ENCODE results near the gene DNAJB8. TPM values are rescaled to one million over a fixed set of nuclear protein-coding genes. Genes with fewer than 3 reads are reported as not detected.
A peak's percentile ranks its signal among the peaks of the same experiment; 100 is the strongest.

Gene DNAJB8
- total RNA-seq, 1 experiment from 2014 or later = not detected

GRCh38 chr3:128486681-128487537 lies 20.2 kb upstream of the DNAJB8 start:
- ATAC-seq = no peak
- CTCF ChIA-PET = no interaction called here

GRCh38 chr3:128486205-128486628 lies 19.5 kb upstream of the DNAJB8 start:
- no peak overlapping the region for H2AFZ ChIP-seq (ENCODE audit: low read length)
- no peaks in the 10 kb centered on the region for H3K9me2 ChIP-seq (replicated peaks; ENCODE audit: low read length)
- TF ChIP-seq CTCF (conservative IDR thresholded peaks at IDR 0.05; ENCODE audit: low read depth, low read length) = no peak
- no peak for TF ChIP-seq EZH2phosphoT487 (IDR thresholded peaks at IDR 0.05; ENCODE audit: borderline replicate concordance, low read length)
- no peak for TF ChIP-seq EZH2 (IDR thresholded peaks at IDR 0.05; ENCODE audit: low read length, unreplicated experiment)
- peaks cover under 1% of the 10 kb centered on the region; the same call in 1 of the 2 replicates for H3K36me3 ChIP-seq (ENCODE audit: low read depth, low read length)
- H3K27me3 ChIP-seq (ENCODE audit: low read length) = no peaks in the 10 kb centered on the region
- H3K4me1 ChIP-seq (ENCODE audit: insufficient read depth, low read length) = peaks cover 43% of the 10 kb centered on the region
- no peak for ATAC-seq
- intact Hi-C loops (cut with micrococcal nuclease) = no loop called here
- no TSS peak for BruUV-seq (replicated peaks)
- ChIA-PET POLR2A (ENCODE audit: unreplicated experiment) (no interaction called here), CTCF (no interaction called here)
- no peaks in the 10 kb centered on the region; the same call in 1 of the 2 replicates for H4K20me1 ChIP-seq (ENCODE audit: low read length)
- no peak for DNase-seq
- H3K4me3 ChIP-seq (ENCODE audit: low read length) = peak overlapping the region; percentile 93
- H3K4me2 ChIP-seq (ENCODE audit: low read length) = peak overlapping the region; percentile 92
- H3K79me2 ChIP-seq (ENCODE audit: low read length) = peaks cover 85% of the 10 kb centered on the region
- no peak overlapping the region for H3K27ac ChIP-seq (ENCODE audit: low read length)
- peak overlapping the region; percentile 74 for H3K9ac ChIP-seq (ENCODE audit: low read length)
- no peaks in the 10 kb centered on the region for H3K9me3 ChIP-seq (ENCODE audit: low read length)
- H3F3A ChIP-seq (ENCODE audit: low read length, unreplicated experiment) = peaks cover 6% of the 10 kb centered on the region

More at GRCh38 chr3:128486681-128487537, 20.2 kb upstream of the DNAJB8 start:
- peaks cover 91% of the 10 kb centered on the region for H3K79me2 ChIP-seq (ENCODE audit: low read length)
- H2AFZ ChIP-seq (ENCODE audit: low read length) = 0 out of 2 replicates have a peak overlapping the region, but pooled peaks have one; percentile 30
- TF ChIP-seq CTCF (conservative IDR thresholded peaks at IDR 0.05; ENCODE audit: low read depth, low read length) (no peak), EZH2phosphoT487 (IDR thresholded peaks at IDR 0.05; ENCODE audit: borderline replicate concordance, low read length) (no peak), EZH2 (IDR thresholded peaks at IDR 0.05; ENCODE audit: low read length, unreplicated experiment) (no peak)
- no peak overlapping the region for H3K27ac ChIP-seq (ENCODE audit: low read length)
- intact Hi-C loops (cut with micrococcal nuclease) = no loop called here
- POLR2A ChIA-PET (ENCODE audit: unreplicated experiment) = no interaction called here
- no peaks in the 10 kb centered on the region for H3K9me3 ChIP-seq (ENCODE audit: low read length)
- H3K36me3 ChIP-seq (ENCODE audit: low read depth, low read length) = no peaks in the 10 kb centered on the region
- H4K20me1 ChIP-seq (ENCODE audit: low read length) = no peaks in the 10 kb centered on the region; the same call in 1 of the 2 replicates
- H3K27me3 ChIP-seq (ENCODE audit: low read length) = no peaks in the 10 kb centered on the region
- peak overlapping the region; percentile 74 for H3K9ac ChIP-seq (ENCODE audit: low read length)
- peak overlapping the region; percentile 92 for H3K4me2 ChIP-seq (ENCODE audit: low read length)
- TSS peak; percentile 36 for BruUV-seq (replicated peaks)
- peaks cover 6% of the 10 kb centered on the region for H3F3A ChIP-seq (ENCODE audit: low read length, unreplicated experiment)
- DNase-seq = peak; percentile 33
- no peaks in the 10 kb centered on the region for H3K9me2 ChIP-seq (replicated peaks; ENCODE audit: low read length)
- H3K4me3 ChIP-seq (ENCODE audit: low read length) = peak overlapping the region; percentile 93
- peaks cover 43% of the 10 kb centered on the region for H3K4me1 ChIP-seq (ENCODE audit: insufficient read depth, low read length)

Data from PC-3 (cell line).